ENCODE measurements around the gene PCNX2. TPM values are rescaled to one million over a fixed set of nuclear protein-coding genes. Genes with fewer than 3 reads are reported as not detected.

PCNX2 gene
- total RNA-seq, 2 donors from 2014 or later: 12.9 to 16.8 TPM

- intact Hi-C loops (cut with DNase I): no loop called here
- no peak for DNase-seq (ENCODE audit: low spot score)
These were observed 27.0 kb downstream of the PCNX2 start for GRCh38 chr1:233268389-233269022.

DNA sequence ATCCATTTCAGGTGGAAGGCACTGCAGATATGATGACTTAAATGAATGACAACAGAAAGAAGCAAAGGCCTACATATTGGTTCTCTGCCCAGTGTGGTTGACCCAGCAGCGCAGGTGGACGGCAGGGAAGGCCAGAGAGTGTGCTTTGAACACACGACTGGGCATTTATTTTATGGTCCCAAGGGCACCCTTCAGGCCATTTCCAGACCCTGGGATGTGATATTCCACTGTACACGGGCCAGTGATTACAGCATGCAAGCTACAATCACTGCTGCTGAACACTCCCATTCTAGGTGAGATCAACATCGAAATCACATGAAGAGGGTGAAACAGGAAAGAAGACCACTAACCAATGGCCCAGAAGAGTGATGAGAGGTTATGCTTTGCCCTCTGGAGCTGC lies 33.8 kb downstream of the PCNX2 start:
- DNase-seq (ENCODE audit: low spot score): no peak
- intact Hi-C loops (cut with DNase I): no loop called here

DNA sequence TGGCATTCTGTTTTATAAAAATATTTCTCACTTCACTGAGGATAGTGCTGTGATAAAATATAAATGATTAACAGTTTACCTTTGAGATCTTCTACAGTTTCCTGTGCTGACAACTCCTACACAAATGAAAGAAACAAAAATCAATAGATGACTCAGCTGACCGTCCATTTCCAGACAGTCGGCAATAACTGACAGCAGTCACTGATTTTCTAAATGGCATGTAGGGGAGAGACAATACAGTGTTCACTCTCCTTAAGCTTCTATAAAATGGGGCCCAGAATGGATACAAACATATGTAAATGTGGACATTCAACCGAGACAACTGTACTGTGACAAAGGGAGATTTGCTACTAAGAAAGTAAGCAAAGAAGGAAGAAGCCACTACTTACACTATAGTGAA lies 34.3 kb downstream of the PCNX2 start:
- intact Hi-C loops (cut with DNase I): no loop called here
- no peak for DNase-seq (ENCODE audit: low spot score)

DNA sequence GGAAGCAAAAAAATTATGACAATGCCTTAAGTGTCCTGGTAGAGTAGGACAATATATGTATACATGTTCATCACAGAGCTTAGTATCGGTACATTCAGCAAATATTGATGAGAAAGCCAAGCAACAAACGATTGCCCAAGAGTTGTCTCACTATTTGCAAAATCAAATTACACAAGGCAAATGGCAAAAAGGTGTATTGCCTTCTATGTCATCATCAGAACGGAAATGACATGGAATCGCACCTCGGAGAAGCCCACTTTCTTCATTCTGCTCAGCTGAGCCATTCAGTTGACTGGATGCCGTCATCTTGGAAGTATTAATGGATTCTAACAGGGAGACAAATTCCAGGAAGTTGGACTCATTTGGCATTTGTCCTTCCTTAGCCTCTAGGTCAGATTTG lies 37.7 kb downstream of the PCNX2 start:
- intact Hi-C loops (cut with DNase I): no loop called here
- no peak for DNase-seq (ENCODE audit: low spot score)

DNA sequence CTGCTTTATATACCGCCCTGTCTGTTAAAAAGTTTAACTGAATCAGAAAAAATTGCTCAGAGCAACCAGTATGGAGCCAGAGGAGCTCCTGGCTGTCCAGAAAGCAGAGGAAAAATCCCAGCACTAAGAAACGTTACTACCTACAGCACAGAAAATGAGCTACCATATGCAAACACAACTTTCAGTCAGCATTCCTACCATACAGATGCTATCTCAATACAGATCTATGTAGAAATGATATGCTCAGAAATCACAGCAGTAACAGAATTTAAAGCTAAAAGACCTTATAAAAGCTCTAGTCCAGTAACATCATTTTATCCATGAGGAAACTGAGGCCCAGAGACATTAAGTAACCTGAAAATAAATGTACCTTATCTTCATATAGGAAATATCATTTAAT lies 38.7 kb downstream of the PCNX2 start:
- no peak for DNase-seq (ENCODE audit: low spot score)
- intact Hi-C loops (cut with DNase I): no loop called here

DNA sequence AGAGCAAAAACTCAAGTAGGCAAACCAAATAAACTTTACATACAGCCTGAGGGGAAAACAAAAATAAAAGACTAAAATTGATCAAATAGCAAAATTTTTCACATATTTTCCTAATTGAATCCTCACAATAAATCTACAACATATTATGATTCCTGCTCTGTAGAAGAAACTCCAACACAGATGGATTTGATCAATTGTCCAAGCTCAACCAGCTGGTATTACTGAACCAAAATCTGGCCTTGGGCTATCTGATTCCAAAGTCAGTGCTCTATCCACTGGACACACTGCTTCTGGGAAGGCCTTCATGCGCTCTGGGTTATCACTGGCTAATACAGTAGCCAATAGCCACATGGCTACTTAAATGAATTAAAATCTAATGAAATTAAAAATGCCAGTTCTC lies 39.3 kb downstream of the PCNX2 start:
- DNase-seq (ENCODE audit: low spot score): no peak
- intact Hi-C loops (cut with DNase I): no loop called here

- intact Hi-C loops (cut with DNase I): no loop called here
- no peak for DNase-seq (ENCODE audit: low spot score)
These were observed 40.4 kb downstream of the PCNX2 start for GRCh38 chr1:233255145-233255544.

GRCh38 chr1:233253832-233254331 lies 41.6 kb downstream of the PCNX2 start:
- intact Hi-C loops (cut with DNase I): no loop called here
- DNase-seq (ENCODE audit: low spot score): no peak

DNA sequence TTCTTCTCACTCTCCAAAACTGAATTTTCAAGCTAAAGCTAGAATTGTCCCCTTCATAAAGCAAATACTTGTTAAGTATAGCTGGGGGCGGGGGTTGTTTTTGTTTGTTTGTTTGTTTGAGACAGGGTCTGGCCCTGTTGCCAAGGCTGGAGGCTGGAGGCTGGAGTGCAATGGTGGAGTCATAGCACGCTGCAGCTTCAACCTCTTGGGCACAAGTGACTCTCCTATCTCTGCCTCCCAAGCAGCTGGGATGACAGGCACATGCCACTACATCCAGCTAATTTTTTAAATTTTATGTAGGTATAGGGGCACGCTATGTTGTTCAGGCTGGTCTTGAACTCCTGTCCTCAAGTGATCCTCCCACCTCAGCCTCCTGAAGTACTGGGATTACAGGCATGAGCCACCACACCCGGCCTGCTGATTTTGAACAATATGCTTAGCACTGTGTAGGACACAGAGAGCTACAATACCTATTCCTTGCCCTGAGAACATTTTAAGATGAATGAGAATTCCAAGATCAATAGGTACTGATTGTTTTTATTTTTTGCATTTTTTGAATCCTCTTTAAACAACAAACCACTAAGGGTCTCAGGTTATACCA lies 42.2 kb downstream of the PCNX2 start:
- intact Hi-C loops (cut with DNase I): no loop called here
- no peak for DNase-seq (ENCODE audit: low spot score)

GRCh38 chr1:233252441-233252840 lies 43.1 kb downstream of the PCNX2 start:
- DNase-seq (ENCODE audit: low spot score): no peak
- intact Hi-C loops (cut with DNase I): no loop called here

- intact Hi-C loops (cut with DNase I): no loop called here
- no peak for DNase-seq (ENCODE audit: low spot score)
These were observed 44.3 kb downstream of the PCNX2 start for GRCh38 chr1:233251201-233251720.

GRCh38 chr1:233248014-233248413 lies 47.5 kb downstream of the PCNX2 start:
- no peak for DNase-seq (ENCODE audit: low spot score)
- intact Hi-C loops (cut with DNase I): no loop called here

DNA sequence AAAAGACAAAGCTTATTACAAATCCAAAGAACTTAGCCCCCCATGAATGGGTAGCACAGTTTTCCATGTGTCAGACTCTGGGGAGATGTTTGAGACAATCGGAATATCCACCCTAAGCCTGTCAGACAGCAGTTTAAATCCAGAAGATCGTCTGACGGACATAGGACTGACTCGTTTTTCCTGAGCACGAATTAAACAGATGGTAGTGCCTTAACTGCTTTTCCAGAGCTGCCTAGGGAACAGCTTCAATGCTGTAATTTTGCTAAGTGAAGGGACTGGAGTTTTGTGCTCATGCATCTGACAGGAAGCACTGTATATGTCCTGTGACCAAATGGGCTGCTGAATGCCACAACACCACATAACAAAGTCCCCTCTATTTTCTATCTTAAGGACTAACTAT lies 48.6 kb downstream of the PCNX2 start:
- DNase-seq (ENCODE audit: low spot score): no peak
- intact Hi-C loops (cut with DNase I): no loop called here

GRCh38 chr1:233245191-233245765 lies 50.2 kb downstream of the PCNX2 start:
- intact Hi-C loops (cut with DNase I): no loop called here
- DNase-seq (ENCODE audit: low spot score): no peak

DNA sequence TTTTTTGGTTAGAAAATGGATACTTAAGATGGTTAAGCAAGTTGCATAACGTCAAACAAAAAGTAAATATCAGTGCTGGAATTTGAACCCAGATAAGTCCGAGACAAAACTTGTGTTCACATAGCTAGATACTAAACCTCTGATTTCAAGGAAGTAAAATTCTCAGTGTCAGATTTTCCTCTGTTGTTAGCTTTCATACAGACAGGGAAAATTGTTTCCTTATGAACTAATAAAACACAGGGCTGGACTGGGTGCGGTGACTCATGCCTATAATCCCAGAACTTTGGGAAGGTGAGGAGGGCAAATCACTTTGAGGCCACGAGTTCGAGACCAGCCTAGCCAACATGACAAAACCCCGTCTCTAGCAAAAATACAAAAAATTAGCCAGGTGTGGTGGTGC lies 51.3 kb downstream of the PCNX2 start:
- intact Hi-C loops (cut with DNase I): no loop called here

GRCh38 chr1:233242827-233243483 lies 52.6 kb downstream of the PCNX2 start:
- DNase-seq (ENCODE audit: low spot score): no peak
- intact Hi-C loops (cut with DNase I): no loop called here

More for the DNA sequence above, 51.3 kb downstream of the PCNX2 start:
- no peak for DNase-seq (ENCODE audit: low spot score)

GRCh38 chr1:233241759-233242158 lies 53.8 kb downstream of the PCNX2 start:
- intact Hi-C loops (cut with DNase I): no loop called here
- no peak for DNase-seq (ENCODE audit: low spot score)

DNA sequence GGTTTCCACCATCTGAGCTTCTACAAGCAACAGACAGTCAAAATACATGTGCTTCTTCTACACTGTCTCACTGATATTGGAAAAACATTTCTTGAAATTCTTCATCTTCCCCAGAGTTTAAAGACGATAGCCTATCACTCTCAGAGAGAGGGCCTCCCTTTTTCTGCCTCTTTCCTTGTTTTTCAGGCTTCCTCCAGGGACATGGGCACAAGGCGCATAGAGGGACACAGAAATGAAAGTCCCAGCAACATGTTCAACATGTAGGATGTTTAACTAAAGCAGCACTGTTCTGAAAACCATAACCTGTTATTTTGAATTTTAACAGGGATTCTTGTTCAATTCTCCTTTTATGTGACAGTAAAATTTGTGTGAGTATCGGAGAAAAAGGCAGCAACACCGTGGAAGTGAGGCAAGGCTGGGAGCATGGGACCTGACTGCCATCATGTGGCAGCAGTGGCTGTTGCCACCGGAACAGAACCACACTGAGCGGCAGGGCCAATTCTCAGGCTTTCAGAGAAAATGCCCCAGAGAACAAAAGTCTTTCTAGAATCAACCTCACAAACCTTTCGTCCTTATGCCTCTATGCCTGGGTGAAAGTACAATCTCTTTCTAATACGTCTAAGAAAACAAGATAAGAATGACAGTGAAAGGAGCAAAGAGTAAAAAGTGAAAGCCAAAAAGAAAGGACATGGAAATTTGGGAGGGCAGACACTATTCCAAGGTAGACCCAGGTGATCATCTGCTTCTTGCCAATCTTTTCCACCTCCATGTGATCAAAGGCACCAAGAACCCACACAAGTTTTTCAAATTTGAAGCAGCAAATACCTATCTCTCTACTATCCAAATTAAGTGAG lies 54.5 kb downstream of the PCNX2 start:
- peak; percentile 86 for DNase-seq (ENCODE audit: low spot score)
- intact Hi-C loops (cut with DNase I): no loop called here

DNA sequence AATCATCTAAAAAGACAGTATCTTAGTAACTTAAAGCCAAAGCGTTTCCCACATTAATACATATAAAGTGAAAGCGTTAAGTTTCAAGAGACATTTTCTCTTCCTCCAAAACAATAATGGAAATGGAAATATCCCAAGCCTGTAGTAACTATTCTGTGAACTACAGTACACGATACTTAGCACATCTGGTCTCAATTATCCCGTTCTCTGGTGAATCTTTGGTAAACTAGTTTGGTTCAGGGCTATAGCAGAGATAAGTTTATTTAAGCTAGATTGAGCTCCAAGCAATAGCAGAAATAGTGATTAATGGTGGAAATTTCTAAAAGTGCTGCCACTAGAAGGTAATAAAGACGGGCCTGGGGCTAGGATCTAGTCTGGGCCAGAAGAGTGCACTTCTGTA lies 55.2 kb downstream of the PCNX2 start:
- no peak for DNase-seq (ENCODE audit: low spot score)
- intact Hi-C loops (cut with DNase I): no loop called here

Measured in posterior vena cava (tissue), 2 donors.